Nephron (organoid): ENCODE data around the gene FAM47B.

ENCODE experiments used
- H3K27ac Mint-ChIP-seq, 3 experiments: 2 replicates each; pipeline ENCODE4 v1.8.0; 2020; ENCODE audit warnings: mixed read lengths in 3 of 3, mild to moderate bottlenecking in 2 of 3, moderate library complexity in 1 of 3
- H3K27me3 Mint-ChIP-seq: 2 replicates; pipeline ENCODE4 v1.8.0; 2021; ENCODE audit warnings: low read depth, mild to moderate bottlenecking, moderate library complexity, mixed read lengths
- H3K36me3 Mint-ChIP-seq: 2 replicates; pipeline ENCODE4 v1.8.0; 2020; ENCODE audit warnings: low read depth, mixed read lengths
- H3K4me1 Mint-ChIP-seq: 2 replicates; pipeline ENCODE4 v1.8.0; 2020; ENCODE audit warnings: mixed read lengths
- H3K4me3 Mint-ChIP-seq, 3 experiments: 2 replicates each; pipeline ENCODE4 v1.8.0; 2020; ENCODE audit warnings: mild to moderate bottlenecking in 3 of 3, mixed read lengths in 3 of 3, moderate library complexity in 2 of 3
- H3K9me3 Mint-ChIP-seq: 2 replicates; pipeline ENCODE4 v1.8.0; 2020; ENCODE audit warnings: mixed read lengths
- CTCF ChIP-seq, 3 experiments: fragments of 200-600 bp; sonication (generic); IDR thresholded peaks; one replicate each; pipeline ENCODE4 v1.5.0; 2021; ENCODE audit warnings: antibody characterized with exemption in 3 of 3; ENCODE audit not compliant: unreplicated experiment in 3 of 3

The FAM47B gene

GRCh38 chrX:34956916-34957315, 14.3 kb downstream of the FAM47B start:
- H3K36me3 Mint-ChIP-seq = no peaks in the 10 kb centered on the region
- peaks cover 2% of the 10 kb centered on the region for H3K9me3 Mint-ChIP-seq
- no peaks in the 10 kb centered on the region for H3K4me1 Mint-ChIP-seq
- H3K27ac Mint-ChIP-seq = peak overlapping the region in 1 of 3 experiments; percentile 17
- H3K4me3 Mint-ChIP-seq = no peak overlapping the region
- no peaks in the 10 kb centered on the region for H3K27me3 Mint-ChIP-seq
- no peak for TF ChIP-seq CTCF (IDR thresholded peaks at IDR 0.05; ENCODE audit: unreplicated experiment in 3 of 3)

DNA sequence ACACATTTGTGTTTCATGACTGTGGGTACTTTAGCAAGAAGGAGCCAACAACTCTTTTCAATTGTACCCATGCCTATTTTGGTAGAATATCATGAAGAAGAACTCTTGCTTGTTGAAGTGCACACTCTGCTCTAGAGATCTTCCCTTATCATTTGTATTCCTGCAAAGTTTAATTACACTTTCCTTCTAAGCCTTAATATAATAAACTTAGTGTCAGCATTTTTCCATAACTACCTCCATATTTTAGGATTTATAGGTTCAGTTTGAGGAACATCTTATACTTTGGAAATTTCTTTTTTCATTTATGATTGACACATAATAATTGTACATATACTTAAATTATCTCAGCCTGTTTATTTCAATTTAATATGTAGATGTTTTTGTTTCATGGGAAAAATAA, 19.1 kb downstream of the FAM47B start:
- no peaks in the 10 kb centered on the region for H3K9me3 Mint-ChIP-seq
- H3K4me1 Mint-ChIP-seq = no peaks in the 10 kb centered on the region
- no peaks in the 10 kb centered on the region for H3K27me3 Mint-ChIP-seq
- no peaks in the 10 kb centered on the region for H3K36me3 Mint-ChIP-seq
- no peak overlapping the region for H3K27ac Mint-ChIP-seq
- H3K4me3 Mint-ChIP-seq = no peak overlapping the region
- no peak for TF ChIP-seq CTCF (IDR thresholded peaks at IDR 0.05; ENCODE audit: unreplicated experiment in 3 of 3)

- TF ChIP-seq CTCF (IDR thresholded peaks at IDR 0.05; ENCODE audit: unreplicated experiment in 3 of 3) = no peak
- H3K9me3 Mint-ChIP-seq = peaks cover 2% of the 10 kb centered on the region
- no peaks in the 10 kb centered on the region for H3K4me1 Mint-ChIP-seq
- H3K4me3 Mint-ChIP-seq = no peak overlapping the region
- no peaks in the 10 kb centered on the region for H3K27me3 Mint-ChIP-seq
- H3K36me3 Mint-ChIP-seq = no peaks in the 10 kb centered on the region
- no peak overlapping the region for H3K27ac Mint-ChIP-seq
These were observed 29.6 kb downstream of the FAM47B start for GRCh38 chrX:34972206-34972605.

- TF ChIP-seq CTCF (IDR thresholded peaks at IDR 0.05; ENCODE audit: unreplicated experiment in 3 of 3) = no peak
- Mint-ChIP-seq H3K9me3 (peaks cover 19% of the 10 kb centered on the region), H3K27me3 (peaks cover 8% of the 10 kb centered on the region), H3K36me3 (no peaks in the 10 kb centered on the region), H3K27ac (no peak overlapping the region), H3K4me1 (no peaks in the 10 kb centered on the region), H3K4me3 (no peak overlapping the region)
These were observed 35.6 kb downstream of the FAM47B start for GRCh38 chrX:34978171-34978570.

DNA sequence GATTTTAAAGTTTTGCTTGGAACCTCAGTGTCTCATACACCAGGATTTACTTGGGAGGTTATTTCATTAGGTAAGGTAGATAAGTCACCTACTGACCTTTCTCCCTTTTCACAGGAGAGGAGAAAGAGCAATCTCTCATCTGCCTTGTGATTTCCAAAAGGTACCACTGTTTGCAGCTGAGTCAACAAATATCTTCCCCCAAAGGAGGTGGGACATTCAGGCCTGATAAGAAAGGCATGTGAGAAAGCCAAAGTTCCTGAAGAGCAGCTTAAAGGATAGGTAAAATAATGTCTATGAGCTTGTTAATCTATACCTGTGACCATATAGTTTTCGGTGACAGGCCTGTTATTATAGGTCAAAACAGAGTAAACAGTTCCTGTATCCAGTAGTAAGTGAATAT, 45.0 kb downstream of the FAM47B start:
- Mint-ChIP-seq H3K4me1 (no peaks in the 10 kb centered on the region), H3K36me3 (no peaks in the 10 kb centered on the region), H3K4me3 (no peak overlapping the region), H3K9me3 (peaks cover 3% of the 10 kb centered on the region), H3K27me3 (no peaks in the 10 kb centered on the region), H3K27ac (no peak overlapping the region)
- TF ChIP-seq CTCF (IDR thresholded peaks at IDR 0.05; ENCODE audit: unreplicated experiment in 3 of 3) = no peak
